LNCAP (cell line): ENCODE results near the gene KRT76.

ENCODE experiments used
- CTCF ChIP-seq: fragments of 450-650 bp; IDR thresholded peaks from 2 replicates; pipeline ENCODE4 v1.5.1; 2017; ENCODE audit warnings: mild to moderate bottlenecking

Gene KRT76

GRCh38 chr12:52724384-52724783 is 52.8 kb downstream of the KRT76 start:
- TF ChIP-seq CTCF = no peak

- TF ChIP-seq CTCF = no peak
Observed at GRCh38 chr12:52722680-52723079, 54.5 kb downstream of the KRT76 start.

GRCh38 chr12:52721838-52722470 is 55.2 kb downstream of the KRT76 start:
- no peak for TF ChIP-seq CTCF

GRCh38 chr12:52720365-52720886 is 56.7 kb downstream of the KRT76 start:
- TF ChIP-seq CTCF = no peak
